GM13977 (cell line): ENCODE data around the gene ORC2.
"Not testable (repeated sequence)": the region's sequence is repeated elsewhere in the genome, so short reads cannot be mapped to it uniquely, and the experiment has no call there.

Source experiments
- DNase-seq: peaks from one replicate; pipeline ENCODE4 v3.0.0; 2012; ENCODE audit warnings: low spot score
- in situ Hi-C: fragments of 300-500 bp; cut with MboI; formaldehyde crosslinking; loops from one replicate; pipeline ENCODE4 v1.12.0; 2022; ENCODE audit warnings: low sequenced_read_pairs, low pct_unique_long_range_greater_than_20kb, mixed read lengths, inconsistent platforms; ENCODE audit not compliant: unreplicated experiment
- TF ChIP-seq, protein P1 (sequence below): IDR thresholded peaks from 2 replicates; pipeline ENCODE4 v1.5.1; 2012; ENCODE audit warnings: mild to moderate bottlenecking, control low read depth; ENCODE audit not compliant: insufficient read depth; ENCODE audit errors: extremely low read depth, missing control alignments

The ORC2 gene

DNA sequence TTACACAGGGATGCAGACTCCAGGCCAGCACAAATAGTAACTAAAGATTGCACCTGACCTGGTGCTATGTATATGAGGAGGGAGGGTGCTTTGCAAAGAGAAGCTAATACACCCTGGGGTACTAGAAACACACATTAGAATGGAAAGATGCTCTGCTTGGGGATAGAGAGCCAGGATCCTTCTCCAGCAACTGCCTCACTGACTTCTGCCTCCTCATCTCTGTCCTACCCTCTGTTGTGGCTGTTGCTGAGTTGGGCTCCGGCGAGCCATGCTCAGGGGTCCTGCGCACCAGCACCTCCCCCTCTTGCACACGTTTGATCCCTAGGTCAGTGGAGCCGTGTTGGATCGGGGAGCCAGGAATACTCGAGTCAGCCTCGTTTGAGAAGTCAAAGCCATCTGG, 23.7 kb upstream of the ORC2 start:
- in situ Hi-C loops = no loop called here
- TF ChIP-seq, protein P1, sequence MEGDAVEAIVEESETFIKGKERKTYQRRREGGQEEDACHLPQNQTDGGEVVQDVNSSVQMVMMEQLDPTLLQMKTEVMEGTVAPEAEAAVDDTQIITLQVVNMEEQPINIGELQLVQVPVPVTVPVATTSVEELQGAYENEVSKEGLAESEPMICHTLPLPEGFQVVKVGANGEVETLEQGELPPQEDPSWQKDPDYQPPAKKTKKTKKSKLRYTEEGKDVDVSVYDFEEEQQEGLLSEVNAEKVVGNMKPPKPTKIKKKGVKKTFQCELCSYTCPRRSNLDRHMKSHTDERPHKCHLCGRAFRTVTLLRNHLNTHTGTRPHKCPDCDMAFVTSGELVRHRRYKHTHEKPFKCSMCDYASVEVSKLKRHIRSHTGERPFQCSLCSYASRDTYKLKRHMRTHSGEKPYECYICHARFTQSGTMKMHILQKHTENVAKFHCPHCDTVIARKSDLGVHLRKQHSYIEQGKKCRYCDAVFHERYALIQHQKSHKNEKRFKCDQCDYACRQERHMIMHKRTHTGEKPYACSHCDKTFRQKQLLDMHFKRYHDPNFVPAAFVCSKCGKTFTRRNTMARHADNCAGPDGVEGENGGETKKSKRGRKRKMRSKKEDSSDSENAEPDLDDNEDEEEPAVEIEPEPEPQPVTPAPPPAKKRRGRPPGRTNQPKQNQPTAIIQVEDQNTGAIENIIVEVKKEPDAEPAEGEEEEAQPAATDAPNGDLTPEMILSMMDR = no peak
- DNase-seq = no peak

DNA sequence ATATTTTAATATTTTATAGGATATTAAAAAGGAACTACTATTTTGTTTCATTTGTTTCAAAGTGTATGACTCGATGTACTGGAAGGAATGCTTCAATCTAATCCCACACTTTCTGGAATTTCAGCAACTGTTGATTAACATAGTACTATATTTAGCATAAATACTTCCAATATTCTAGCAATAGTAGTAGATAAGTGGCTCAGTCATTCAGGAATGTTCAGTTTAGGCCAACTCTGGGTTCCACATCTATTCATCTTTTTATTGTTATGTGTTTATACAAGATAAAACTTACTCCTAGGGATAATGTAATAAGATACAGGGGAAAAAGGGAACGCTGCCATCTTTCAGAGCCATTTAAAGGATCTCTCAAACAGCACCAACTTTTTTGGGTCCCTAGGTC, 22.3 kb upstream of the ORC2 start:
- TF ChIP-seq, protein P1 = no peak
- in situ Hi-C loops = no loop called here
- DNase-seq = no peak

DNA sequence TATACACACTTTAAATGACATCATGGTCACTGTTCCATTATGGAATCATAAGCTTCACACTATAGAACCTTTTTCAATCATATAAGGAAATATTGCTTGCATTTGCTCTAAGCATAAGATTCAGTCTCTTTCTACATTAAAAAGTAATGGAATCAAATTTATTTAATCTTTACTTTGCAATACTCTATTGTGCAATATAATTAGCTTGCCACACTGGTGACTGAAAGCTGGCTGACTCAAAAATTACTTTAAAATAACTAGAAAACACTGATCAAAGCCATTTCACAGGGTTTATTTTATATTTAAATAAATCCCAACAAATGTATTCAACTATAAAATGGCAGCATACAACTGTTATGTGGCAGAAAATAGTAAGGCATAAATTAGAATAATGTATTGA, 13.2 kb upstream of the ORC2 start:
- TF ChIP-seq, protein P1 = no peak
- in situ Hi-C loops = no loop called here
- no peak for DNase-seq

DNA sequence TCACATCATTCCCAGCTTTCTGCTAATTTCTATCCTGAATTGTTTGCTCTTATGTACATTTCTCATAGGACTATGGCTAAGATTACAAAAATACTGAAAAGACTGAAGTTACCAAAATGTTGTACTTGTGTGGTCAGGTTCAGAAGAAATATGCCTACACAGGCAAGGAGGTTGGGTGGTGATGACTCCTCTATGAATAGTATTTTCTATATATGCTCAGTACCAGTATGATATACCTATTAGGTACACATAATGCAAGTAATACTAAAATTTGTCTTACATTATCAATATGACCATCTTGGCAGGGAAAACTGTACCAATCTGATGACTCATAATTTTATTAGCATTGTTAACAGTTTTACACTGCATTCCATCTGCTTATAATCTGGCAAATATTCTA, 12.2 kb upstream of the ORC2 start:
- DNase-seq = no peak
- in situ Hi-C loops = no loop called here
- TF ChIP-seq, protein P1 = no peak

DNA sequence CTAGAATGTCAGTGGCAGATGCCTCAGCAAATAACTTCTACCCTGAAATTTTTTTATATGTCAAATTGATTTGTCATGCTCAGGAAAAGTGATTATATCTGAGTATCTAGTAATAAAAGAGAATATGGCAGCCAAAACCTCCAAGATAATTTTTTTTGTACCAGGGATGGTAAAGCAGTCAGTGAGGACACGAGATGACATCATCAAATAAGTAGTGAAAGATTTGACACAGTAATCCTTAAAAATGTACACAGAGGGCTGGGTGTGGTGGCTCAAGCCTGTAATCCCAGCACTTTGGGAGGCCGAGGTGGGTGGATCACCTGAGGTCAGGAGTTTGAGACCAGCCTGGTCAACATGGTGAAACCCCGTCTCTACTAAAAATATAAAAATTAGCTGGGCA, 6.6 kb upstream of the ORC2 start:
- in situ Hi-C loops = not testable (repeated sequence)

DNA sequence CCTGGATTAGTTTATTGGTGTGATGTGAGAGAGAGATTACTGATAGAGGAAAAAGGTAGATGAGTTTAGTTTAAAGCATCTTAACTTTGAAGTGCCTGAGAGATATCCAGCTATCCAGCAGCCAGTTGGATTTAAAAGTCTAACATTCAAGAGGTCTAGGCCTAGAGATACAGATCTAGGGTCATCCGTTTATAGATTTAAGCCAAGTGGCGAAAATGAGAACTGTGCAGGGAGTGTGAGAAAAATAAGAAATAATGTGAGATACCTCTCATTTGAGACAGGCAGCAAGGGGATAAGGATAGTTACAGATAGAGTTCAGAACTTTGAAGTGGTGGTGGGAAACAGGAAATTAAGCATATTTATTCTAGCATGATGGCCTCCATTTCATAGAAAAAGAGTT, 5.3 kb upstream of the ORC2 start:
- TF ChIP-seq, protein P1 = no peak
- DNase-seq = no peak
- in situ Hi-C loops = no loop called here

More for the DNA sequence above, 6.6 kb upstream of the ORC2 start:
- DNase-seq = not testable (repeated sequence)

DNA sequence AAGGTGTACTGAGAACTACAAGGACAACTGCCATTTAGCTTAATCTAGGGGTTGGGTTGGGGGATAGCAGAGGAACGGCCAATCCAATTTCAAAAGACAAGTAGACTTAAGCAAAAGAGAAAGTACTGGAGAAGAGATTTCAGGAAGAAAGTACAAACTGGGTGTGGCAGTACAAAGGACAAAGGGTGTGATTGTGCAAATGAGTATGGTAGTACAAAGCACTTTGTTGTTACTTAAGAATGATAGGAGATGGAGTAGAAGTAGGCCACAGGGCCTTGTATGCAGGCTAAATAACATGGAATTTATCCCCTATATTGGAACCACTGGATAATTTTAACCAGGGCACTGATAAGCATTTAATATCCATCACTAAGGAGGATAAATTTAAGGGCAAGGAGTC, 4.7 kb upstream of the ORC2 start:
- TF ChIP-seq, protein P1 = no peak
- no peak for DNase-seq
- in situ Hi-C loops = no loop called here
